Hematopoietic multipotent progenitor cell treated with erythropoietin and hydrocortisone succinate and interleukin-3 and kit ligand, for 17 days (in vitro differentiated cells): Measurements from ENCODE around the gene MAMSTR.
"Not testable (repeated sequence)": the region's sequence is repeated elsewhere in the genome, so short reads cannot be mapped to it uniquely, and the experiment has no call there.

Experiments
- DNase-seq: peaks from one replicate; pipeline ENCODE4 v3.0.0-alpha.2; 2015; ENCODE audit warnings: low spot score

MAMSTR gene

GRCh38 chr19:48718711-48719231 is 754 bp downstream of the MAMSTR start:
- DNase-seq = no peak

GRCh38 chr19:48718106-48718505 is 1.4 kb downstream of the MAMSTR start:
- DNase-seq = not testable (repeated sequence)

- DNase-seq = no peak
Measured at GRCh38 chr19:48716562-48717291, 2.8 kb downstream of the MAMSTR start.

GRCh38 chr19:48715681-48716171 is 3.8 kb downstream of the MAMSTR start:
- DNase-seq = no peak

GRCh38 chr19:48714759-48715675 is 4.5 kb downstream of the MAMSTR start:
- DNase-seq = no peak

- peak; percentile 96 for DNase-seq
Measured at GRCh38 chr19:48713864-48714755, 5.4 kb downstream of the MAMSTR start.

- DNase-seq = no peak
Measured at GRCh38 chr19:48713041-48713863, 6.3 kb downstream of the MAMSTR start.

- no peak for DNase-seq
Measured at GRCh38 chr19:48711106-48711662, 8.3 kb downstream of the MAMSTR start.

- no peak for DNase-seq
Measured at GRCh38 chr19:48708471-48708870, 11.1 kb downstream of the MAMSTR start.

- DNase-seq = no peak
Measured at GRCh38 chr19:48705431-48705830, 14.1 kb downstream of the MAMSTR start.

- DNase-seq = no peak
Measured at GRCh38 chr19:48703316-48703715, 16.2 kb downstream of the MAMSTR start.

GRCh38 chr19:48702701-48703100 is 16.8 kb downstream of the MAMSTR start:
- DNase-seq = no peak

- DNase-seq = no peak
Measured at GRCh38 chr19:48698046-48698445, 21.5 kb downstream of the MAMSTR start.

- DNase-seq = no peak
Measured at GRCh38 chr19:48696353-48697010, 23.0 kb downstream of the MAMSTR start.

- DNase-seq = no peak
Measured at GRCh38 chr19:48695743-48696352, 23.7 kb downstream of the MAMSTR start, which contains the start of gene FUT2. TSS of gene FUT2 (plus strand) at chr19:48695971. CDS start at chr19:48702957, 6,986 bp downstream.

GRCh38 chr19:48693629-48694028 is 25.9 kb downstream of the MAMSTR start:
- DNase-seq = not testable (repeated sequence)

GRCh38 chr19:48689449-48689848 is 30.1 kb downstream of the MAMSTR start:
- no peak for DNase-seq

- DNase-seq = no peak
Measured at GRCh38 chr19:48687776-48688175, 31.7 kb downstream of the MAMSTR start.

- not testable (repeated sequence) for DNase-seq
Measured at GRCh38 chr19:48686637-48687036, 32.9 kb downstream of the MAMSTR start.
